Measurements from ENCODE around the gene DNAJC5.
A peak's percentile ranks its signal among the peaks of the same experiment; 100 is the strongest.

DNAJC5 gene

GRCh38 chr20:63863798-63864544, 31.0 kb upstream of the DNAJC5 start:
- peak; percentile 70 for ATAC-seq
- no peak for TF ChIP-seq RARB (CRISPR knock-in tag; IDR thresholded peaks at IDR 0.05)
- TF ChIP-seq OSR1 (CRISPR knock-in tag; IDR thresholded peaks at IDR 0.05), result no peak
- no peak for TF ChIP-seq CREB5 (CRISPR knock-in tag; IDR thresholded peaks at IDR 0.05; ENCODE audit: low read depth)
- no peak for TF ChIP-seq CSRNP3 (CRISPR knock-in tag; IDR thresholded peaks at IDR 0.05)
- TF ChIP-seq PPARA (CRISPR knock-in tag; IDR thresholded peaks at IDR 0.05; ENCODE audit: borderline replicate concordance), result no peak
- no peak for TF ChIP-seq ZFP3 (CRISPR knock-in tag; IDR thresholded peaks at IDR 0.05)
- no peak for TF ChIP-seq TSHZ2 (CRISPR knock-in tag; IDR thresholded peaks at IDR 0.05)
- TF ChIP-seq CSDC2 (CRISPR knock-in tag; IDR thresholded peaks at IDR 0.05), result no peak
- no peak for TF ChIP-seq TCF4 (CRISPR knock-in tag; IDR thresholded peaks at IDR 0.05; ENCODE audit: borderline replicate concordance)
- TF ChIP-seq BACH2 (CRISPR knock-in tag; IDR thresholded peaks at IDR 0.05; ENCODE audit: borderline replicate concordance), result no peak
- no peak for TF ChIP-seq ESRRG (CRISPR knock-in tag; IDR thresholded peaks at IDR 0.05)
- no peak for TF ChIP-seq GLIS3 (CRISPR knock-in tag; IDR thresholded peaks at IDR 0.05)
- no peak for TF ChIP-seq ISL1 (CRISPR knock-in tag; IDR thresholded peaks at IDR 0.05)
- no peak for TF ChIP-seq TOX (CRISPR knock-in tag; IDR thresholded peaks at IDR 0.05; ENCODE audit: borderline replicate concordance)
- TF ChIP-seq ZC3H10 (CRISPR knock-in tag; IDR thresholded peaks at IDR 0.05), result no peak
- no peak for TF ChIP-seq PATZ1 (CRISPR knock-in tag; IDR thresholded peaks at IDR 0.05; ENCODE audit: borderline replicate concordance)

GRCh38 chr20:63864545-63864977, 30.4 kb upstream of the DNAJC5 start:
- no peak for ATAC-seq
- peak; percentile 85 for TF ChIP-seq ZFP3 (CRISPR knock-in tag; IDR thresholded peaks at IDR 0.05)
- no peak for TF ChIP-seq TCF4 (CRISPR knock-in tag; IDR thresholded peaks at IDR 0.05; ENCODE audit: borderline replicate concordance)
- TF ChIP-seq SNAI2 (CRISPR knock-in tag; IDR thresholded peaks at IDR 0.05), result no peak
- TF ChIP-seq CREB5 (CRISPR knock-in tag; IDR thresholded peaks at IDR 0.05; ENCODE audit: low read depth), result no peak
- no peak for TF ChIP-seq ESRRG (CRISPR knock-in tag; IDR thresholded peaks at IDR 0.05)
- no peak for TF ChIP-seq PATZ1 (CRISPR knock-in tag; IDR thresholded peaks at IDR 0.05; ENCODE audit: borderline replicate concordance)
- TF ChIP-seq GLIS3 (CRISPR knock-in tag; IDR thresholded peaks at IDR 0.05), result 0 out of 2 replicates have a peak, but pooled peaks have one; percentile 15
- TF ChIP-seq OSR1 (CRISPR knock-in tag; IDR thresholded peaks at IDR 0.05), result no peak

Measured in SK-N-SH treated with all-trans-retinoic acid at 6 μM for 48 hours (cell line).